Measurements from ENCODE around the gene NFIB. TPM values are rescaled to one million over a fixed set of nuclear protein-coding genes. Genes with fewer than 3 reads are reported as not detected.

Gene NFIB
- total RNA-seq, 2 donors from 2014 or later = 5.3 to 14.1 TPM

GRCh38 chr9:14271093-14271673 lies 42.8 kb downstream of the NFIB start:
- no peaks in the 10 kb centered on the region for H3K27me3 ChIP-seq (ENCODE audit: control insufficient read depth, insufficient read depth, low read length, poor library complexity, severe bottlenecking)
- no peak overlapping the region for H3K9ac ChIP-seq (ENCODE audit: extremely low read depth, low read length, poor library complexity, severe bottlenecking)
- H3K4me3 Mint-ChIP-seq = no peak overlapping the region
- no peak overlapping the region for H3K27ac ChIP-seq (ENCODE audit: low read depth, low read length)
- 76 to 89% methylated on average over 4 to 7 of the region's 7 CpGs for WGBS, 2 experiments (ENCODE audit: insufficient coverage in 1 of 2, insufficient read length in 1 of 2)
- no peaks in the 10 kb centered on the region for H3K36me3 Mint-ChIP-seq (ENCODE audit: low read depth)
- DNase-seq = no peak
- no peaks in the 10 kb centered on the region for H3K9me3 Mint-ChIP-seq
- TF ChIP-seq, protein P1, sequence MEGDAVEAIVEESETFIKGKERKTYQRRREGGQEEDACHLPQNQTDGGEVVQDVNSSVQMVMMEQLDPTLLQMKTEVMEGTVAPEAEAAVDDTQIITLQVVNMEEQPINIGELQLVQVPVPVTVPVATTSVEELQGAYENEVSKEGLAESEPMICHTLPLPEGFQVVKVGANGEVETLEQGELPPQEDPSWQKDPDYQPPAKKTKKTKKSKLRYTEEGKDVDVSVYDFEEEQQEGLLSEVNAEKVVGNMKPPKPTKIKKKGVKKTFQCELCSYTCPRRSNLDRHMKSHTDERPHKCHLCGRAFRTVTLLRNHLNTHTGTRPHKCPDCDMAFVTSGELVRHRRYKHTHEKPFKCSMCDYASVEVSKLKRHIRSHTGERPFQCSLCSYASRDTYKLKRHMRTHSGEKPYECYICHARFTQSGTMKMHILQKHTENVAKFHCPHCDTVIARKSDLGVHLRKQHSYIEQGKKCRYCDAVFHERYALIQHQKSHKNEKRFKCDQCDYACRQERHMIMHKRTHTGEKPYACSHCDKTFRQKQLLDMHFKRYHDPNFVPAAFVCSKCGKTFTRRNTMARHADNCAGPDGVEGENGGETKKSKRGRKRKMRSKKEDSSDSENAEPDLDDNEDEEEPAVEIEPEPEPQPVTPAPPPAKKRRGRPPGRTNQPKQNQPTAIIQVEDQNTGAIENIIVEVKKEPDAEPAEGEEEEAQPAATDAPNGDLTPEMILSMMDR (conservative IDR thresholded peaks at IDR 0.05) = no peak
- peaks cover 27% of the 10 kb centered on the region for H3K4me1 ChIP-seq (ENCODE audit: control insufficient read depth, insufficient read depth, low read length)
- peak overlapping the region; percentile 1 for H3K27ac Mint-ChIP-seq
- H3K36me3 ChIP-seq (ENCODE audit: control insufficient read depth, insufficient read depth, low read length) = no peaks in the 10 kb centered on the region
- peaks cover 36% of the 10 kb centered on the region for H3K4me1 Mint-ChIP-seq
- H3K4me3 ChIP-seq (ENCODE audit: low read length) = no peak overlapping the region
- H3K9me3 ChIP-seq (ENCODE audit: control insufficient read depth, low read length) = no peaks in the 10 kb centered on the region
- H3K27me3 Mint-ChIP-seq (ENCODE audit: insufficient read depth) = no peaks in the 10 kb centered on the region

GRCh38 chr9:14270358-14271092 lies 43.4 kb downstream of the NFIB start:
- no peaks in the 10 kb centered on the region for H3K36me3 Mint-ChIP-seq (ENCODE audit: low read depth)
- Histone ChIP-seq H3K9me3 (ENCODE audit: control insufficient read depth, low read length) (no peaks in the 10 kb centered on the region), H3K27ac (ENCODE audit: low read depth, low read length) (no peak overlapping the region), H3K36me3 (ENCODE audit: control insufficient read depth, insufficient read depth, low read length) (no peaks in the 10 kb centered on the region), H3K9ac (ENCODE audit: extremely low read depth, low read length, poor library complexity, severe bottlenecking) (no peak overlapping the region), H3K4me3 (ENCODE audit: low read length) (no peak overlapping the region), H3K4me1 (ENCODE audit: control insufficient read depth, insufficient read depth, low read length) (peaks cover 21% of the 10 kb centered on the region), H3K27me3 (ENCODE audit: control insufficient read depth, insufficient read depth, low read length, poor library complexity, severe bottlenecking) (no peaks in the 10 kb centered on the region)
- 83 to 100% methylated on average over 1 to 4 of the region's 4 CpGs for WGBS, 2 experiments (ENCODE audit: insufficient coverage in 1 of 2, insufficient read length in 1 of 2)
- no peaks in the 10 kb centered on the region for H3K27me3 Mint-ChIP-seq (ENCODE audit: insufficient read depth)
- no peak overlapping the region for H3K27ac Mint-ChIP-seq
- H3K4me1 Mint-ChIP-seq = peaks cover 31% of the 10 kb centered on the region
- no peaks in the 10 kb centered on the region for H3K9me3 Mint-ChIP-seq
- no peak overlapping the region for H3K4me3 Mint-ChIP-seq
- no peak for DNase-seq
- TF ChIP-seq, protein P1 (conservative IDR thresholded peaks at IDR 0.05) = no peak

DNA sequence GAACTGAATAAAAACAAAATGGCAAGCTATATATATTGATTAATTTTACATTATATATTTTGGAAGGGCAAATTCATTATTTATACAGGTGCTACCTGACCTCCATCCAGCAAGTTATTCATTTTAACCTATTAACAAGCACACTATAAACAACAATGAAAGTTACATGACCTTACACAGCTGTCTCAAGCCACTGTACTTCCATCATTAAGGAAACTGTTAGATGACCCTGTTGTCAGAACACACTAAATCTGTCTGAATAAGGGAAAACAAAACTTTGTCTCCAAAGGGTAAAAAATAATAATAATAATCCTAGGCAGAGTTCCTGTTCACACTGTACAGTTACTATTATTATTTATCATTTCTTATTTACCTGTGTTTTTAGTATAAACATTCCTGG lies 44.0 kb downstream of the NFIB start:
- H3K9me3 Mint-ChIP-seq = no peaks in the 10 kb centered on the region
- H3K27ac ChIP-seq (ENCODE audit: low read depth, low read length) = no peak overlapping the region
- H3K36me3 ChIP-seq (ENCODE audit: control insufficient read depth, insufficient read depth, low read length) = no peaks in the 10 kb centered on the region
- no peak for DNase-seq
- H3K4me1 Mint-ChIP-seq = peaks cover 26% of the 10 kb centered on the region
- H3K36me3 Mint-ChIP-seq (ENCODE audit: low read depth) = no peaks in the 10 kb centered on the region
- no peak overlapping the region for H3K4me3 ChIP-seq (ENCODE audit: low read length)
- H3K27me3 ChIP-seq (ENCODE audit: control insufficient read depth, insufficient read depth, low read length, poor library complexity, severe bottlenecking) = no peaks in the 10 kb centered on the region
- H3K27me3 Mint-ChIP-seq (ENCODE audit: insufficient read depth) = no peaks in the 10 kb centered on the region
- no peaks in the 10 kb centered on the region for H3K9me3 ChIP-seq (ENCODE audit: control insufficient read depth, low read length)
- no peak overlapping the region for H3K4me3 Mint-ChIP-seq
- no peak overlapping the region for H3K27ac Mint-ChIP-seq
- H3K9ac ChIP-seq (ENCODE audit: extremely low read depth, low read length, poor library complexity, severe bottlenecking) = no peak overlapping the region
- TF ChIP-seq, protein P1 (conservative IDR thresholded peaks at IDR 0.05) = no peak
- H3K4me1 ChIP-seq (ENCODE audit: control insufficient read depth, insufficient read depth, low read length) = peaks cover 16% of the 10 kb centered on the region

All from endodermal cell (in vitro differentiated cells).